CD14-positive monocyte (primary cell): ENCODE data around the gene RPTOR. TPM values are rescaled to one million over a fixed set of nuclear protein-coding genes. Genes with fewer than 3 reads are reported as not detected.

Source experiments
- DNase-seq, 3 donors: peaks; one replicate each; pipeline ENCODE4 v3.0.0-alpha.2; 2011 to 2022
- H2AFZ ChIP-seq: 2 replicates; pipeline ENCODE4 v1.6.0; 2012; ENCODE audit warnings: mild to moderate bottlenecking, low read depth, low read length, inconsistent platforms; ENCODE audit not compliant: insufficient read depth, poor library complexity, severe bottlenecking
- H3K27ac ChIP-seq, 2 donors: 1 replicate in 1 of 2; 2 replicates in 1 of 2; pipeline ENCODE4 v1.5.1; 2012 to 2013; ENCODE audit warnings: low read length in 2 of 2, control low read depth in 1 of 2, inconsistent platforms in 1 of 2, low read depth in 1 of 2, mild to moderate bottlenecking in 1 of 2
- H3K27me3 ChIP-seq, 2 donors: one replicate each; pipeline versions ENCODE4 v1.6.0 to v1.6.1; 2011 to 2013; ENCODE audit warnings: low read length in 2 of 2; ENCODE audit not compliant: control insufficient read depth in 2 of 2, insufficient read depth in 2 of 2
- H3K36me3 ChIP-seq, 2 donors: replicated peaks in 1 of 2; 1 replicate in 1 of 2; 2 replicates in 1 of 2; pipeline versions ENCODE4 v1.5.1 to v1.6.1; 2012 to 2013; ENCODE audit warnings: low read length in 2 of 2, control low read depth in 1 of 2, inconsistent platforms in 1 of 2, mild to moderate bottlenecking in 1 of 2; ENCODE audit not compliant: insufficient read depth in 2 of 2, control insufficient read depth in 1 of 2
- H3K4me1 ChIP-seq, 2 donors: 1 replicate in 1 of 2; 2 replicates in 1 of 2; pipeline versions ENCODE4 v1.5.1 to v1.6.1; 2012 to 2013; ENCODE audit warnings: low read length in 2 of 2, control low read depth in 1 of 2, inconsistent platforms in 1 of 2, mild to moderate bottlenecking in 1 of 2, moderate library complexity in 1 of 2; ENCODE audit not compliant: insufficient read depth in 2 of 2, control insufficient read depth in 1 of 2
- H3K4me2 ChIP-seq: replicated peaks from 2 replicates; pipeline ENCODE3; 2012; ENCODE audit warnings: low read length, moderate library complexity, mild to moderate bottlenecking; ENCODE audit not compliant: poor library complexity, severe bottlenecking; ENCODE audit errors: extremely low read depth
- H3K4me3 ChIP-seq, 3 experiments: fragments of 200-600 bp in 1 of 3; sonication (generic) in 1 of 3; replicated peaks in 1 of 3; 1 replicate in 2 of 3; 2 replicates in 1 of 3; pipeline ENCODE4 v1.5.1; 2011 to 2013; ENCODE audit warnings: low read length in 3 of 3, mild to moderate bottlenecking in 3 of 3, control low read depth in 2 of 3, low read depth in 2 of 3, inconsistent platforms in 1 of 3, moderate library complexity in 1 of 3
- H3K79me2 ChIP-seq: 2 replicates; pipeline ENCODE4 v1.6.0; 2012; ENCODE audit warnings: mild to moderate bottlenecking, control low read depth, inconsistent platforms, low read length, moderate library complexity; ENCODE audit not compliant: insufficient read depth
- H3K9ac ChIP-seq: 2 replicates; pipeline ENCODE4 v1.6.0; 2017; ENCODE audit warnings: low read length, mild to moderate bottlenecking; ENCODE audit not compliant: insufficient read depth, poor library complexity, severe bottlenecking
- H3K9me3 ChIP-seq, 2 donors: replicated peaks in 1 of 2; 1 replicate in 1 of 2; 2 replicates in 1 of 2; pipeline versions ENCODE4 v1.5.1 to v1.6.1; 2012 to 2013; ENCODE audit warnings: low read length in 2 of 2, control low read depth in 1 of 2; ENCODE audit not compliant: control insufficient read depth in 1 of 2, insufficient read depth in 1 of 2
- H4K20me1 ChIP-seq: 2 replicates; pipeline ENCODE4 v1.6.0; 2012; ENCODE audit warnings: mild to moderate bottlenecking, low read length, control low read depth, moderate library complexity; ENCODE audit not compliant: insufficient read depth
- H3K27ac Mint-ChIP-seq, 7 donors: one replicate each; pipeline ENCODE4 v1.8.0; 2020; ENCODE audit warnings: mild to moderate bottlenecking in 7 of 7, mixed read lengths in 7 of 7, moderate library complexity in 6 of 7, inconsistent platforms in 2 of 7
- H3K27me3 Mint-ChIP-seq, 3 donors: one replicate each; pipeline ENCODE4 v1.8.0; 2021 to 2022; ENCODE audit warnings: low read depth in 3 of 3, mild to moderate bottlenecking in 3 of 3, mixed read lengths in 3 of 3, moderate library complexity in 3 of 3, inconsistent platforms in 1 of 3
- H3K36me3 Mint-ChIP-seq, 2 donors: one replicate each; pipeline ENCODE4 v1.8.0; 2020; ENCODE audit warnings: mixed read lengths in 2 of 2, inconsistent platforms in 1 of 2, mild to moderate bottlenecking in 1 of 2
- H3K4me1 Mint-ChIP-seq: one replicate; pipeline ENCODE4 v1.8.0; 2020; ENCODE audit warnings: mild to moderate bottlenecking, mixed read lengths
- H3K4me3 Mint-ChIP-seq, 2 donors: one replicate each; pipeline ENCODE4 v1.8.0; 2020; ENCODE audit warnings: mild to moderate bottlenecking in 2 of 2, mixed read lengths in 2 of 2, moderate library complexity in 1 of 2
- H3K9me3 Mint-ChIP-seq, 7 donors: one replicate each; pipeline ENCODE4 v1.8.0; 2020 to 2022; ENCODE audit warnings: mixed read lengths in 7 of 7, mild to moderate bottlenecking in 6 of 7, moderate library complexity in 6 of 7, inconsistent platforms in 2 of 7
- WGBS: methylation state at CpG from one replicate; pipeline ENCODE4 v1.1.5; 2013; ENCODE audit warnings: missing lambda C conversion rate; ENCODE audit not compliant: insufficient coverage; 5-methylcytosine and 5-hydroxymethylcytosine counted together
- intact Hi-C, 2 donors: fragments of 100-400 bp; cut with micrococcal nuclease; formaldehyde crosslinking; loops; one replicate each; pipeline versions ENCODE4 v1.15.0 to v1.15.1; 2023
- polyA plus RNA-seq, 3 donors: library from polyadenylated mRNA; depleted of rRNA in 1 of 3; unstranded in 2 of 3; stranded (reverse) in 1 of 3; fragments of 300-500 nt in 2 of 3; fragments of >200 nt in 1 of 3; fragmentation: Illumina TruSeq in 2 of 3; gene quantifications; 1 replicate in 2 of 3; 2 replicates in 1 of 3; pipeline ENCODE4 v1.2.3, GENCODE V29; 2012 to 2021
- TF ChIP-seq, protein P1 (sequence below): fragments of 200-600 bp; IDR thresholded peaks from one replicate; pipeline ENCODE4 v1.8.0; 2022; ENCODE audit warnings: antibody characterized with exemption, mild to moderate bottlenecking

Gene RPTOR
- polyA plus RNA-seq, 3 donors, result 1.1 to 8.7 (median 2.6) TPM

DNA sequence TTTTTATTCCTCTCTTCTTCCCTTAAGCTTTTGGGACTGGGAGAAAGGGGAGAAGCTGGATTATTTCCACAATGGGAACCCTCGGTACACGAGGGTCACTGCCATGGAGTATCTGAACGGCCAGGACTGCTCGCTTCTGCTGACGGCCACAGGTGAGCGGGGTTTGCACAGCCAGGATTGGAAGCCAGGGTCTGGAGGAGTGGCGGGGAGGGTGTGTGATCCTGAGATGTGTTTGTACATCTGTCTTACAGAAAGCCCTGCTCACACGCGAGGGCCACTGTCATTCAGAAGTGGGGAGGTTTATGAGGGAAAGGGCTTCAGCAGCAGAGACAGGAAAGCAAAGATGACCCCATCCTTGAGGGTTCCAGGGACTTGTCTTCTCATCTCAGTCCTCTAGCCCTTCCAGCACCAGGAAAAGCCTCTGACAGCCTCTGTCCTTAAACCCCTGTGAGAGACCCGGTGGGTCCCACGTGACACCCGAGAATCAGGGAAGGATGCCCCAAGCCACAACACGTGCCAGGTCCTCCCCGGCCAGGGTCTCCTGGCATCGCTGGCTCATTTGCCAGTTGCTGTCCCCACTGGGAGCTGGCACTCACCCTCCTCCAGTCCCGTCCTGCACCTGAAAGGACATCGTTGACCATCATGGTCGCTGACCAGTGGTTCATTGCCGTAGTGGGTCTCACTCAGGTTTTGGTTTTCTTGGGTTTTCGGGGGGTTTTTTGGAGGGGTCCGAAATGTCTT is 402.7 kb downstream of the RPTOR start:
- Histone ChIP-seq H3K27ac (no peak overlapping the region), H3K4me2 (no peak overlapping the region), H3K9me3 (no peaks in the 10 kb centered on the region), H3K79me2 (no peaks in the 10 kb centered on the region), H3K4me3 (no peak overlapping the region), H4K20me1 (no peaks in the 10 kb centered on the region), H3K27me3 (no peaks in the 10 kb centered on the region), H2AFZ (no peak overlapping the region), H3K36me3 (peaks cover 41 to 77% of the 10 kb centered on the region in 2 donors), H3K4me1 (no peaks in the 10 kb centered on the region), H3K9ac (no peak overlapping the region)
- no peaks in the 10 kb centered on the region for H3K27me3 Mint-ChIP-seq
- peaks cover 52 to 70% of the 10 kb centered on the region in 2 donors for H3K36me3 Mint-ChIP-seq
- H3K27ac Mint-ChIP-seq, result peak overlapping the region in 1 of 7 donors; percentile 61
- H3K4me3 Mint-ChIP-seq, result no peak overlapping the region
- H3K9me3 Mint-ChIP-seq, result peaks cover 0 to 7% (median 0%) of the 10 kb centered on the region in 7 donors
- intact Hi-C loops, result no loop called here
- TF ChIP-seq, protein P1, sequence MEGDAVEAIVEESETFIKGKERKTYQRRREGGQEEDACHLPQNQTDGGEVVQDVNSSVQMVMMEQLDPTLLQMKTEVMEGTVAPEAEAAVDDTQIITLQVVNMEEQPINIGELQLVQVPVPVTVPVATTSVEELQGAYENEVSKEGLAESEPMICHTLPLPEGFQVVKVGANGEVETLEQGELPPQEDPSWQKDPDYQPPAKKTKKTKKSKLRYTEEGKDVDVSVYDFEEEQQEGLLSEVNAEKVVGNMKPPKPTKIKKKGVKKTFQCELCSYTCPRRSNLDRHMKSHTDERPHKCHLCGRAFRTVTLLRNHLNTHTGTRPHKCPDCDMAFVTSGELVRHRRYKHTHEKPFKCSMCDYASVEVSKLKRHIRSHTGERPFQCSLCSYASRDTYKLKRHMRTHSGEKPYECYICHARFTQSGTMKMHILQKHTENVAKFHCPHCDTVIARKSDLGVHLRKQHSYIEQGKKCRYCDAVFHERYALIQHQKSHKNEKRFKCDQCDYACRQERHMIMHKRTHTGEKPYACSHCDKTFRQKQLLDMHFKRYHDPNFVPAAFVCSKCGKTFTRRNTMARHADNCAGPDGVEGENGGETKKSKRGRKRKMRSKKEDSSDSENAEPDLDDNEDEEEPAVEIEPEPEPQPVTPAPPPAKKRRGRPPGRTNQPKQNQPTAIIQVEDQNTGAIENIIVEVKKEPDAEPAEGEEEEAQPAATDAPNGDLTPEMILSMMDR, result no peak
- H3K4me1 Mint-ChIP-seq, result no peaks in the 10 kb centered on the region
- WGBS, result 91% methylated on average over 17 of the region's 21 CpGs
- no peak for DNase-seq

GRCh38 chr17:80948019-80948975 is 403.7 kb downstream of the RPTOR start:
- H3K79me2 ChIP-seq, result no peaks in the 10 kb centered on the region
- H3K27ac ChIP-seq, result no peak overlapping the region
- H3K9me3 ChIP-seq, result no peaks in the 10 kb centered on the region
- H3K27ac Mint-ChIP-seq, result peak overlapping the region in 1 of 7 donors; percentile 78
- H2AFZ ChIP-seq, result no peak overlapping the region
- no peaks in the 10 kb centered on the region for H3K4me1 ChIP-seq
- H3K36me3 ChIP-seq, result peaks cover 37 to 69% of the 10 kb centered on the region in 2 donors
- no peak overlapping the region for H3K9ac ChIP-seq
- H3K4me3 Mint-ChIP-seq, result no peak overlapping the region
- H4K20me1 ChIP-seq, result no peaks in the 10 kb centered on the region
- DNase-seq, result no peak
- H3K9me3 Mint-ChIP-seq, result peaks cover 0 to 7% (median 0%) of the 10 kb centered on the region in 7 donors
- no peaks in the 10 kb centered on the region for H3K27me3 Mint-ChIP-seq
- H3K4me2 ChIP-seq, result no peak overlapping the region
- H3K36me3 Mint-ChIP-seq, result peaks cover 49 to 67% of the 10 kb centered on the region in 2 donors
- H3K4me3 ChIP-seq, result no peak overlapping the region
- H3K27me3 ChIP-seq, result no peaks in the 10 kb centered on the region
- TF ChIP-seq, protein P1, result no peak
- WGBS, result 97% methylated on average over 44 of the region's 48 CpGs
- no peaks in the 10 kb centered on the region for H3K4me1 Mint-ChIP-seq
- intact Hi-C loops, result no loop called here
